Breast epithelium (tissue), 3 donors: ENCODE measurements around the gene UGT1A10.

ENCODE experiments used
- CTCF ChIP-seq, 3 donors: fragments of 450-650 bp; IDR thresholded peaks; one replicate each; pipeline ENCODE4 v1.5.1; 2016 to 2017; ENCODE audit warnings: antibody characterized with exemption in 3 of 3, mild to moderate bottlenecking in 3 of 3, moderate library complexity in 3 of 3
- POLR2A ChIP-seq: fragments of 450-650 bp; IDR thresholded peaks from one replicate; pipeline ENCODE4 v1.6.1; 2016; ENCODE audit warnings: antibody characterized with exemption, mild to moderate bottlenecking, moderate library complexity
- POLR2AphosphoS5 ChIP-seq, 3 donors: sonication (generic); formaldehyde crosslinking; IDR thresholded peaks; one replicate each; pipeline ENCODE4 v1.6.1; 2017; ENCODE audit warnings: antibody characterized with exemption in 3 of 3

- TF ChIP-seq POLR2A, result no peak
- TF ChIP-seq CTCF (IDR thresholded peaks at IDR 0.05), result no peak
- no peak for TF ChIP-seq POLR2AphosphoS5 (IDR thresholded peaks at IDR 0.05)
These were observed 185.5 kb downstream of the UGT1A10 start for GRCh38 chr2:233821709-233822100.
